Transverse colon (tissue), 4 donors: ENCODE results near the gene SLC10A3. TPM values are rescaled to one million over a fixed set of nuclear protein-coding genes. Genes with fewer than 3 reads are reported as not detected.

Source experiments
- DNase-seq: peaks from one replicate; pipeline ENCODE4 v3.0.0-alpha.2; 2019
- H3K27ac ChIP-seq, 4 donors: fragments of 200-600 bp; sonication (generic); 2 replicates each; pipeline ENCODE4 v1.5.1; 2016 to 2018; ENCODE audit warnings: inconsistent platforms in 4 of 4
- H3K27me3 ChIP-seq: fragments of 200-600 bp; sonication (generic); 2 replicates; pipeline ENCODE4 v1.5.1; 2017; ENCODE audit warnings: inconsistent platforms
- H3K36me3 ChIP-seq, 4 donors: fragments of 200-600 bp; sonication (generic); 2 replicates each; pipeline ENCODE4 v1.5.1; 2017 to 2019; ENCODE audit warnings: inconsistent platforms in 4 of 4
- H3K4me1 ChIP-seq, 4 donors: fragments of 200-600 bp; sonication (generic); 2 replicates each; pipeline ENCODE4 v1.5.1; 2017 to 2020; ENCODE audit warnings: inconsistent platforms in 4 of 4
- H3K4me3 ChIP-seq, 4 donors: fragments of 200-600 bp; sonication (generic); 1 replicate in 1 of 4; 2 replicates in 3 of 4; pipeline versions ENCODE4 v1.5.1 to v1.6.1; 2017 to 2019; ENCODE audit warnings: inconsistent platforms in 4 of 4
- H3K9me3 ChIP-seq, 2 donors: fragments of 200-600 bp; sonication (generic); 2 replicates each; pipeline ENCODE4 v1.5.1; 2017 to 2019; ENCODE audit warnings: inconsistent platforms in 2 of 2
- EP300 ChIP-seq: sonication (generic); formaldehyde crosslinking; IDR thresholded peaks from one replicate; pipeline ENCODE4 v1.6.1; 2017; ENCODE audit warnings: antibody characterized with exemption, low read depth
- POLR2A ChIP-seq: fragments of 450-650 bp; IDR thresholded peaks from one replicate; pipeline ENCODE4 v1.6.1; 2016; ENCODE audit warnings: antibody characterized with exemption, mild to moderate bottlenecking, moderate library complexity
- POLR2AphosphoS5 ChIP-seq, 3 donors: sonication (generic); formaldehyde crosslinking; IDR thresholded peaks; one replicate each; pipeline ENCODE4 v1.6.1; 2016; ENCODE audit warnings: antibody characterized with exemption in 3 of 3
- WGBS, 2 donors: methylation state at CpG; one replicate each; pipeline ENCODE4 v1.1.5; 2018; ENCODE audit warnings: low coverage in 1 of 2; 5-methylcytosine and 5-hydroxymethylcytosine counted together
- in situ Hi-C, 4 donors: fragments of 200-750 bp; cut with MboI; loops; one replicate each; pipeline versions ENCODE4 v1.15.0 to v1.15.1; 2017; ENCODE audit warnings: low sequenced_read_pairs in 3 of 4, low pct_ligation_motif_present in 1 of 4, low pct_unique_long_range_greater_than_20kb in 1 of 4
- intact Hi-C: fragments of 100-400 bp; cut with DNase I; formaldehyde crosslinking; loops from one replicate; pipeline ENCODE4 v1.15.1; 2023; ENCODE audit warnings: low total_unique reads
- total RNA-seq, 4 donors: library from RNA; depleted of rRNA; stranded (reverse); fragments of >200 nt; gene quantifications; one replicate each; pipeline ENCODE4 v1.1.0, GENCODE V29; 2016
- TF ChIP-seq, protein P1 (sequence below), 5 experiments: fragments of 200-600 bp in 3 of 5; fragments of 450-650 bp in 2 of 5; sonication (generic) in 3 of 5; IDR thresholded peaks; 1 replicate in 2 of 5; 2 replicates in 3 of 5; pipeline ENCODE4 v1.5.1; 2016 to 2017; ENCODE audit warnings: antibody characterized with exemption in 5 of 5, inconsistent platforms in 3 of 5, mild to moderate bottlenecking in 2 of 5, moderate library complexity in 1 of 5

The SLC10A3 gene
- total RNA-seq, 4 donors from 2014 or later, result 26.7 to 117 (median 34.4) TPM

DNA sequence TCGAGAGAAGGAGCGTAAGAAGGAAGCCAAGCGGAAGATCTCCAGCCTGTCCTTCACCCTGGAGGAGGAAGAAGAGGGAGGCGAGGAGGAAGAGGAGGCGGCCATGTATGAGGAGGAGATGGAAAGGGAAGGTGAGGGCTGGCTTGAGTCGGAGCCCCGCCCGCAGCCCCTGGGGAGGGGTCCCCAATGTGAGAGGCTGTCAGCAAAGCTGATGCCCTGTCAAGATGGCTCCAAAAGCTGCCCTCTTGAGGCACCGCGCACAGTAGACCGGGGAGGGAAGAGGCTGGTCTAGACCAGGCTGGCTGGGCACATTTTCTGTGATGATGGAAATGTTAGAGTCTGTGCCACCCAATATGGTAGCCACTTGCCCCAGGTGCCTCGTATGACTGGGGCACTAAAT is 44.0 kb downstream of the SLC10A3 start:
- in situ Hi-C loops, result no loop called here
- intact Hi-C loops, result no loop called here
- TF ChIP-seq, protein P1, sequence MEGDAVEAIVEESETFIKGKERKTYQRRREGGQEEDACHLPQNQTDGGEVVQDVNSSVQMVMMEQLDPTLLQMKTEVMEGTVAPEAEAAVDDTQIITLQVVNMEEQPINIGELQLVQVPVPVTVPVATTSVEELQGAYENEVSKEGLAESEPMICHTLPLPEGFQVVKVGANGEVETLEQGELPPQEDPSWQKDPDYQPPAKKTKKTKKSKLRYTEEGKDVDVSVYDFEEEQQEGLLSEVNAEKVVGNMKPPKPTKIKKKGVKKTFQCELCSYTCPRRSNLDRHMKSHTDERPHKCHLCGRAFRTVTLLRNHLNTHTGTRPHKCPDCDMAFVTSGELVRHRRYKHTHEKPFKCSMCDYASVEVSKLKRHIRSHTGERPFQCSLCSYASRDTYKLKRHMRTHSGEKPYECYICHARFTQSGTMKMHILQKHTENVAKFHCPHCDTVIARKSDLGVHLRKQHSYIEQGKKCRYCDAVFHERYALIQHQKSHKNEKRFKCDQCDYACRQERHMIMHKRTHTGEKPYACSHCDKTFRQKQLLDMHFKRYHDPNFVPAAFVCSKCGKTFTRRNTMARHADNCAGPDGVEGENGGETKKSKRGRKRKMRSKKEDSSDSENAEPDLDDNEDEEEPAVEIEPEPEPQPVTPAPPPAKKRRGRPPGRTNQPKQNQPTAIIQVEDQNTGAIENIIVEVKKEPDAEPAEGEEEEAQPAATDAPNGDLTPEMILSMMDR (IDR thresholded peaks at IDR 0.05), result no peak
- TF ChIP-seq POLR2AphosphoS5 (IDR thresholded peaks at IDR 0.05) (no peak), POLR2A (no peak), EP300 (no peak)

DNA sequence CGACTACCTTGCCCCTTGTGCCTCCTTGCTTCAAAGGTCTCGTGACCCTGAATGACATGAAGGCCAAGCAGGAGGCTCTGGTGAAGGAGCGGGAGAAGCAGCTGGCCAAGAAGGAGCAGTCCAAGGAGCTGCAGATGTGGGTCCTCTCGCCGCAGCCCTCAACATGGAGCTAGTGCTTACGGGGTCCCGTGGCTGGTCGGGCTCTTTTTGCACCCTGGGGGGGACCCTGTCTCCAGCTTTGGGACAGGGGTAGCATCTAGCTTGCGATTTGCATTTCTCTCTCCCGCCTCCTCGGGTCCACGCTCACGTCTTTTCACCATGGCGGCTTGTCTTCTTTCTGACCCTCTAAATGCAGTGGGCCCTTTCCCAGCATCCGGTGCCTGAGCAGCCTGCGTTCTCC is 44.7 kb downstream of the SLC10A3 start:
- no peak overlapping the region for H3K4me3 ChIP-seq
- no peak for DNase-seq
- no peaks in the 10 kb centered on the region for H3K27me3 ChIP-seq
- peaks cover 0 to 17% (median 8%) of the 10 kb centered on the region in 4 donors for H3K4me1 ChIP-seq
- in situ Hi-C loops (no loop called here), intact Hi-C loops (no loop called here)
- no peaks in the 10 kb centered on the region for H3K9me3 ChIP-seq
- WGBS, 2 donors, result 91% methylated on average over 16 of the region's 16 CpGs; no CpG with 5 or more reads in 1 of the 2 donors
- TF ChIP-seq, protein P1 (IDR thresholded peaks at IDR 0.05), result no peak
- no peak for TF ChIP-seq POLR2A
- TF ChIP-seq EP300, result no peak
- no peak for TF ChIP-seq POLR2AphosphoS5 (IDR thresholded peaks at IDR 0.05)
- H3K36me3 ChIP-seq, result no peaks in the 10 kb centered on the region
- H3K27ac ChIP-seq, result no peak overlapping the region

More for the DNA sequence above, 44.0 kb downstream of the SLC10A3 start:
- H3K27me3 ChIP-seq, result no peaks in the 10 kb centered on the region
- WGBS, 2 donors, result 92% methylated on average over 12 of the region's 12 CpGs; no CpG with 5 or more reads in 1 of the 2 donors
- H3K4me1 ChIP-seq, result peaks cover 0 to 17% (median 8%) of the 10 kb centered on the region in 4 donors
- no peak overlapping the region for H3K4me3 ChIP-seq
- no peaks in the 10 kb centered on the region for H3K36me3 ChIP-seq
- H3K27ac ChIP-seq, result no peak overlapping the region
- no peaks in the 10 kb centered on the region for H3K9me3 ChIP-seq
- no peak for DNase-seq

DNA sequence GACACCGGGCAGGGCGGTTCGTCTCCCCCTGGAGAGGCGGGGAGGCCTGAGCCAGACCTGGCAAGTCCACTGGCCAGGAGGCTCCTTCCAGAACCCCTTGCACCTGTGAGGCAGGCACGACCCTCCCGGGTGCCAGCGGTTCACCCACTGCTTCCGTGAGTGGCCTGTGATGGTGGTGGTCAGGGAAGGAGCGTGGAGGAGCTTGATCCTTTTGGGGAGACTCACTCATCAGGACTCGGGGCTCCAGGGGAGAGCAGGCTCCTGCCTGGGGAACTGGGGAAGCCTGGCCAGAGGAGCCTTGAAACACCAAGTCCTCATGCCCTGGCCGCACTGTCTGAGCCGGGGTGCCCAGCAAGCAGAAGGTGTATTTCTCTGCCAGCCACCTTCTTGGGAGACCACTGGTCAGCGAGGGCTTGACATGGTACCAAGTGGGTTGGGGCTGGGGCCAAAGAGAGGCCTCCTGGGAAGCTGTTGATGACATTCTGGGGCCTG is 45.6 kb downstream of the SLC10A3 start:
- Histone ChIP-seq H3K27ac (peak overlapping the region; percentile 84 to 89 (median 87)), H3K9me3 (no peaks in the 10 kb centered on the region), H3K4me3 (peak overlapping the region; percentile 53 to 68 (median 60)), H3K36me3 (no peaks in the 10 kb centered on the region), H3K27me3 (no peaks in the 10 kb centered on the region), H3K4me1 (peaks cover 0 to 17% (median 8%) of the 10 kb centered on the region in 4 donors)
- intact Hi-C loops, result loop anchor here (5.0 kb wide), 1 partner anchor 1302 kb away; no protein-coding TSS in a partner anchor
- DNase-seq, result no peak
- 60% methylated on average over 13 of the region's 13 CpGs; no CpG with 5 or more reads in 1 of the 2 donors for whole genome bisulfite sequencing, 2 donors
- TF ChIP-seq EP300 (no peak), POLR2AphosphoS5 (IDR thresholded peaks at IDR 0.05) (no peak), POLR2A (no peak)
- TF ChIP-seq, protein P1 (IDR thresholded peaks at IDR 0.05), result no peak
- in situ Hi-C loops, result no loop called here

DNA sequence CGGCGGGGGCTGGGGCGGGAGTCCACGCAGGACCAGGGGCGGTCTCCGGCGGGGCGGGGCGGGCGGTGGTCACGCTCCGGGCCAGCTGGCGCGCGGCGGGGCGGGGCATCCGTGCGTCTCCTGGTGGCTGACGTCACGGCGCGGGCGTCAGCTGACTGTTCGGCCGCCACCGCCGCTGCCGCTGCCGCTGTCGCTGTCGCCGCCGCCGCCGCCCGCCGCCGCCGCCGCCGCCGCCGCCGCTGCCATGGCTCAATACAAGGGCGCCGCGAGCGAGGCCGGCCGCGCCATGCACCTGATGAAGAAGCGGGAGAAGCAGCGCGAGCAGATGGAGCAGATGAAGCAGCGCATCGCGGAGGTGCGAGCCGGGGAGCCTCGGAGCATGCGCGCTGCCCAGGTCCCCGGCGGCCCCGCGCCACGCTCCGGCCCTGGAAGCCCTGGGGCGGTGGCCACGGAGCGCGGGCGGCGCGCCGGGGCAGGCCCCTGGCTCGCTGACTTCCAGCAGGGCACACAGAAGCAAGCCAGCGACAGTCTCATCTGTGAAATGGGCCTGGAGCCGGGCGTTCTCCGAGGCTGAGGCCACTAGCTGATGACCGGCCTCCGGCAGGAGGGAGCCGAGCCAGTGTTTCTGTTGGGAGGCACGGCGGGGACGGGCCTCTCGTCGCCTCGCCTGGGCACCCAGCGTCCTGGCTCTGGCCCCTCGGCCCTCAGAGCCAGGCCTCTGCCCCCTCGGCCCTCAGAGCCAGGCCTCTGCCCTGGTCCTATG is 46.3 kb downstream of the SLC10A3 start, which contains the start of gene FAM50A:
TSS of gene FAM50A (plus strand) at position 150 of the 763 bp plus-strand sequence. CDS start at position 245, 95 bp downstream.
- in situ Hi-C loops (no loop called here), intact Hi-C loops (loop anchor here (5.0 kb wide), 1 partner anchor 1303 kb away; no protein-coding TSS in a partner anchor)
- 55% methylated on average over 28 of the region's 94 CpGs; no CpG with 5 or more reads in 1 of the 2 donors for WGBS, 2 donors
- TF ChIP-seq, protein P1 (IDR thresholded peaks at IDR 0.05), result peak in 1 of 5 experiments; percentile 18
- no peak for TF ChIP-seq POLR2A
- peak in 1 of 3 donors; percentile 24 for TF ChIP-seq POLR2AphosphoS5 (IDR thresholded peaks at IDR 0.05)
- no peak for TF ChIP-seq EP300
- Histone ChIP-seq H3K27ac (peak within 1 kb of the TSS; percentile 84 to 89 (median 87)), H3K4me3 (peak within 1 kb of the TSS; percentile 53 to 68 (median 60)), H3K36me3 (no peaks in the 10 kb centered on the region), H3K27me3 (no peaks in the 10 kb centered on the region), H3K4me1 (peaks cover 0 to 17% (median 8%) of the 10 kb centered on the region in 4 donors), H3K9me3 (no peaks in the 10 kb centered on the region)
- DNase-seq, result peak; percentile 86
